CD4-positive, alpha-beta memory T cell (primary cell): ENCODE data around the gene MMP15. TPM values are rescaled to one million over a fixed set of nuclear protein-coding genes. Genes with fewer than 3 reads are reported as not detected.

Experiments
- CTCF ChIA-PET: fragments of 350-600 bp; sonication (Branson Sonifier 250); formaldehyde crosslinking; loops from one replicate; lab custom pipeline; 2021; ENCODE audit warnings: inconsistent platforms; ENCODE audit not compliant: partially characterized antibody; lab: Charles Lee
- POLR2A ChIA-PET: fragments of 350-600 bp; sonication (Branson Sonifier 250); formaldehyde crosslinking; loops from one replicate; lab custom pipeline; 2021; ENCODE audit not compliant: partially characterized antibody; lab: Charles Lee
- DNase-seq, 5 donors: peaks; one replicate each; pipeline versions ENCODE4 v3.0.0 to v3.0.0-alpha.2; 2020 to 2022; ENCODE audit warnings: mixed read lengths in 1 of 5
- H3K27ac ChIP-seq: one replicate; pipeline ENCODE4 v1.7.0; 2013; ENCODE audit warnings: low read depth, low read length
- H3K27me3 ChIP-seq: 2 replicates; pipeline ENCODE4 v1.7.0; 2013; ENCODE audit warnings: mild to moderate bottlenecking, low read length, moderate library complexity; ENCODE audit not compliant: insufficient read depth
- H3K36me3 ChIP-seq: 2 replicates; pipeline ENCODE4 v1.7.0; 2013; ENCODE audit warnings: mild to moderate bottlenecking, low read length, moderate library complexity; ENCODE audit not compliant: insufficient read depth
- H3K4me1 ChIP-seq: 2 replicates; pipeline ENCODE4 v1.7.0; 2013; ENCODE audit warnings: mild to moderate bottlenecking, low read length, moderate library complexity; ENCODE audit not compliant: insufficient read depth
- H3K4me3 ChIP-seq, 2 donors: one replicate each; pipeline ENCODE4 v1.7.0; 2013; ENCODE audit warnings: low read length in 2 of 2, mild to moderate bottlenecking in 1 of 2
- H3K9me3 ChIP-seq, 2 donors: one replicate each; pipeline ENCODE4 v1.7.0; 2013; ENCODE audit warnings: low read length in 2 of 2, control low read depth in 1 of 2; ENCODE audit not compliant: control insufficient read depth in 1 of 2
- H3K27ac Mint-ChIP-seq, 7 donors: one replicate each; pipeline ENCODE4 v1.8.0; 2020 to 2021; ENCODE audit warnings: mixed read lengths in 7 of 7, mild to moderate bottlenecking in 6 of 7, inconsistent platforms in 3 of 7, moderate library complexity in 3 of 7
- H3K27me3 Mint-ChIP-seq, 2 donors: one replicate each; pipeline ENCODE4 v1.8.0; 2020 to 2021; ENCODE audit warnings: mixed read lengths in 2 of 2
- H3K36me3 Mint-ChIP-seq, 2 donors: one replicate each; pipeline ENCODE4 v1.8.0; 2020 to 2021; ENCODE audit warnings: mixed read lengths in 2 of 2, inconsistent platforms in 1 of 2, mild to moderate bottlenecking in 1 of 2
- H3K4me1 Mint-ChIP-seq, 4 donors: one replicate each; pipeline ENCODE4 v1.8.0; 2020 to 2021; ENCODE audit warnings: mixed read lengths in 4 of 4, mild to moderate bottlenecking in 1 of 4
- H3K4me3 Mint-ChIP-seq, 8 donors: one replicate each; pipeline ENCODE4 v1.8.0; 2020 to 2021; ENCODE audit warnings: mixed read lengths in 8 of 8, mild to moderate bottlenecking in 7 of 8, moderate library complexity in 6 of 8, inconsistent platforms in 3 of 8
- H3K9me3 Mint-ChIP-seq, 8 donors: one replicate each; pipeline ENCODE4 v1.8.0; 2020 to 2021; ENCODE audit warnings: mixed read lengths in 8 of 8, mild to moderate bottlenecking in 5 of 8, inconsistent platforms in 3 of 8, moderate library complexity in 1 of 8
- intact Hi-C: fragments of 100-400 bp; cut with micrococcal nuclease; formaldehyde crosslinking; loops from one replicate; pipeline ENCODE4 v1.15.1; 2023
- polyA plus RNA-seq, 2 donors: library from polyadenylated mRNA; unstranded; fragments of 300-500 nt; fragmentation: Illumina TruSeq; gene quantifications; one replicate each; pipeline ENCODE4 v1.2.3, GENCODE V29; 2021
- total RNA-seq, 2 experiments: library from RNA; stranded (reverse); gene quantifications; one replicate each; pipeline ENCODE4 v1.2.3, GENCODE V29; 2021

Gene MMP15
- total and polyA plus RNA-seq, 4 experiments from 2014 or later = 0.21 to 1.8 (median 1.6) TPM; not detected in 1

- Histone ChIP-seq H3K27me3 (no peaks in the 10 kb centered on the region), H3K27ac (no peak overlapping the region), H3K4me3 (no peak overlapping the region), H3K9me3 (no peaks in the 10 kb centered on the region), H3K36me3 (no peaks in the 10 kb centered on the region), H3K4me1 (peaks cover 15% of the 10 kb centered on the region)
- Mint-ChIP-seq H3K4me1 (peaks cover 4 to 26% (median 12%) of the 10 kb centered on the region in 4 donors), H3K27me3 (no peaks in the 10 kb centered on the region), H3K9me3 (no peaks in the 10 kb centered on the region), H3K36me3 (no peaks in the 10 kb centered on the region), H3K27ac (no peak overlapping the region), H3K4me3 (no peak overlapping the region)
- no peak for DNase-seq
- POLR2A ChIA-PET = no interaction called here
- intact Hi-C loops = no loop called here
- CTCF ChIA-PET = interaction anchor here (1.6 kb wide), 1 partner anchor 22 kb away, joined by 3 read pairs; no protein-coding TSS in a partner anchor
Measured at GRCh38 chr16:57982385-57982784, 43.2 kb upstream of the MMP15 start.

GRCh38 chr16:57984443-57985203 is 40.9 kb upstream of the MMP15 start:
- Mint-ChIP-seq H3K27ac (peak overlapping the region; percentile 75 to 94 (median 85)), H3K27me3 (no peaks in the 10 kb centered on the region), H3K9me3 (no peaks in the 10 kb centered on the region), H3K4me1 (peaks cover 4 to 26% (median 16%) of the 10 kb centered on the region in 4 donors), H3K4me3 (peak overlapping the region; percentile 80 to 94 (median 90)), H3K36me3 (no peaks in the 10 kb centered on the region)
- Histone ChIP-seq H3K9me3 (no peaks in the 10 kb centered on the region), H3K27ac (peak overlapping the region; percentile 57), H3K4me1 (peaks cover 15% of the 10 kb centered on the region), H3K4me3 (peak overlapping the region; percentile 73 to 76), H3K27me3 (no peaks in the 10 kb centered on the region), H3K36me3 (no peaks in the 10 kb centered on the region)
- intact Hi-C loops = loop anchor here (1.0 kb wide), 3 partner anchors 16 to 249 kb away; partner anchors contain the start of genes KATNB1 and ZNF319
- CTCF ChIA-PET = interaction anchor here (0.6 to 3.6 kb wide), 4 partner anchors 14 to 88 kb away, joined by 3 to 18 read pairs (median 4); no protein-coding TSS in a partner anchor
- POLR2A ChIA-PET = interaction anchor here (7.6 kb wide), 1 partner anchor 14 kb away, joined by 83 read pairs; the partner anchor contains the start of genes USB1 and ZNF319
- peak; percentile 84 to 95 (median 92) for DNase-seq

- H3K36me3 ChIP-seq = no peaks in the 10 kb centered on the region
- Mint-ChIP-seq H3K9me3 (no peaks in the 10 kb centered on the region), H3K4me1 (peaks cover 4 to 26% (median 16%) of the 10 kb centered on the region in 4 donors), H3K27me3 (no peaks in the 10 kb centered on the region), H3K4me3 (peak overlapping the region; percentile 80 to 94 (median 90)), H3K36me3 (no peaks in the 10 kb centered on the region), H3K27ac (peak overlapping the region; percentile 78 to 94 (median 87))
- intact Hi-C loops = loop anchor here (1.0 kb wide), 3 partner anchors 15 to 250 kb away; partner anchors contain the start of genes KATNB1 and ZNF319
- peaks cover 15% of the 10 kb centered on the region for H3K4me1 ChIP-seq
- no peaks in the 10 kb centered on the region for H3K9me3 ChIP-seq
- peak overlapping the region in 1 of 2 donors; percentile 76 for H3K4me3 ChIP-seq
- H3K27me3 ChIP-seq = no peaks in the 10 kb centered on the region
- peak overlapping the region; percentile 57 for H3K27ac ChIP-seq
- ChIA-PET POLR2A (interaction anchor here (7.6 kb wide), 1 partner anchor 14 kb away, joined by 83 read pairs; the partner anchor contains the start of genes USB1 and ZNF319), CTCF (interaction anchor here (0.6 to 3.6 kb wide), 4 partner anchors 13 to 89 kb away, joined by 3 to 18 read pairs (median 4); no protein-coding TSS in a partner anchor)
- DNase-seq = no peak
Measured at GRCh38 chr16:57985204-57986181, 40.1 kb upstream of the MMP15 start.

DNA sequence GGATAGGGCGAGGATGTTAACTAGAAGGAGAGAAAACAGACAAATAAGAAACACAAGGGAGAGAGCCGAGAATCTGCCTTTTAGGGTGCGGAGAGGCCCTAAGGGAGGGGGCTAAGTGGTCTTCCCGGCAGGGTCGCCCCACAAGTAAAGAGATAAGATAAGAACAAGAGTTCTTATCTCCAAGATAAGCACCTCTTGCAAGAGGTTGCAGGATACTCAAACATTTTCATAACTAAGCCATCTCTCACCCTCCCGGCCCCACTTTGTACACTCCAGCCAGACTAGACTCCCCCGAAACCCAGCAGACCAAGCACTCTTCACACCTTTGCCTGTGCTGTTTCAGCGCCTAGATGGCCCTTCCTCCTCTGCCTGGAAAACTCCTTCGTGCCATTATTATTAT is 39.4 kb upstream of the MMP15 start:
- Histone ChIP-seq H3K4me3 (no peak overlapping the region), H3K27ac (no peak overlapping the region), H3K27me3 (no peaks in the 10 kb centered on the region), H3K9me3 (no peaks in the 10 kb centered on the region), H3K36me3 (no peaks in the 10 kb centered on the region), H3K4me1 (peaks cover 15% of the 10 kb centered on the region)
- Mint-ChIP-seq H3K9me3 (no peaks in the 10 kb centered on the region), H3K27ac (peak overlapping the region; percentile 35 to 87 (median 66)), H3K36me3 (no peaks in the 10 kb centered on the region), H3K4me1 (peaks cover 4 to 32% (median 17%) of the 10 kb centered on the region in 4 donors), H3K27me3 (no peaks in the 10 kb centered on the region), H3K4me3 (peak overlapping the region; percentile 49 to 94 (median 61))
- no peak for DNase-seq
- ChIA-PET CTCF (interaction anchor here (1.4 to 3.6 kb wide), 2 partner anchors 12 to 85 kb away, joined by 3 to 18 read pairs; no protein-coding TSS in a partner anchor), POLR2A (interaction anchor here (7.6 kb wide), 1 partner anchor 13 kb away, joined by 83 read pairs; the partner anchor contains the start of genes USB1 and ZNF319)
- intact Hi-C loops = no loop called here

- Histone ChIP-seq H3K4me3 (no peak overlapping the region), H3K27me3 (no peaks in the 10 kb centered on the region), H3K9me3 (no peaks in the 10 kb centered on the region), H3K4me1 (peaks cover 15% of the 10 kb centered on the region), H3K27ac (no peak overlapping the region), H3K36me3 (no peaks in the 10 kb centered on the region)
- intact Hi-C loops = no loop called here
- peaks cover 7 to 36% (median 18%) of the 10 kb centered on the region in 4 donors for H3K4me1 Mint-ChIP-seq
- peaks cover 0 to 2% of the 10 kb centered on the region in 2 donors for H3K36me3 Mint-ChIP-seq
- ChIA-PET CTCF (interaction anchor here (0.9 to 3.6 kb wide), 5 partner anchors 11 to 87 kb away, joined by 3 to 18 read pairs (median 3); no protein-coding TSS in a partner anchor), POLR2A (interaction anchor here (7.6 kb wide), 1 partner anchor 12 kb away, joined by 83 read pairs; the partner anchor contains the start of genes USB1 and ZNF319)
- no peaks in the 10 kb centered on the region for H3K27me3 Mint-ChIP-seq
- no peaks in the 10 kb centered on the region for H3K9me3 Mint-ChIP-seq
- H3K27ac Mint-ChIP-seq = peak overlapping the region in 6 of 7 donors; percentile 18 to 83 (median 60)
- H3K4me3 Mint-ChIP-seq = no peak overlapping the region
- DNase-seq = no peak
Measured at GRCh38 chr16:57987441-57988177, 37.9 kb upstream of the MMP15 start.

- Mint-ChIP-seq H3K27ac (peak overlapping the region in 5 of 7 donors; percentile 47 to 78 (median 66)), H3K4me3 (no peak overlapping the region), H3K36me3 (peaks cover 0 to 5% of the 10 kb centered on the region in 2 donors), H3K9me3 (no peaks in the 10 kb centered on the region), H3K27me3 (no peaks in the 10 kb centered on the region), H3K4me1 (peaks cover 7 to 39% (median 22%) of the 10 kb centered on the region in 4 donors)
- no peak overlapping the region for H3K4me3 ChIP-seq
- POLR2A ChIA-PET = interaction anchor here (1.3 to 7.6 kb wide), 2 partner anchors 10 to 254 kb away, joined by 4 to 83 read pairs; partner anchors contain the start of genes USB1 and ZNF319
- H3K9me3 ChIP-seq = no peaks in the 10 kb centered on the region
- no peaks in the 10 kb centered on the region for H3K27me3 ChIP-seq
- no peak for DNase-seq
- peaks cover 24% of the 10 kb centered on the region for H3K4me1 ChIP-seq
- CTCF ChIA-PET = no interaction called here
- H3K36me3 ChIP-seq = no peaks in the 10 kb centered on the region
- intact Hi-C loops = no loop called here
- no peak overlapping the region for H3K27ac ChIP-seq
Measured at GRCh38 chr16:57988929-57989328, 36.6 kb upstream of the MMP15 start.
